Glomerular endothelial cell (primary cell): ENCODE results near the gene IFNL2. TPM values are rescaled to one million over a fixed set of nuclear protein-coding genes. Genes with fewer than 3 reads are reported as not detected.

Experiments
- DNase-seq: peaks from one replicate; pipeline ENCODE4 v3.0.0-alpha.2; 2011; ENCODE audit warnings: low read depth, low spot score; ENCODE audit errors: extremely low read depth
- total RNA-seq: library from RNA; depleted of rRNA; stranded (reverse); fragments of >200 nt; gene quantifications from 2 replicates; pipeline ENCODE4 v1.2.3, GENCODE V29; 2015

The IFNL2 gene
- total RNA-seq, 1 donor from 2014 or later: not detected

DNA sequence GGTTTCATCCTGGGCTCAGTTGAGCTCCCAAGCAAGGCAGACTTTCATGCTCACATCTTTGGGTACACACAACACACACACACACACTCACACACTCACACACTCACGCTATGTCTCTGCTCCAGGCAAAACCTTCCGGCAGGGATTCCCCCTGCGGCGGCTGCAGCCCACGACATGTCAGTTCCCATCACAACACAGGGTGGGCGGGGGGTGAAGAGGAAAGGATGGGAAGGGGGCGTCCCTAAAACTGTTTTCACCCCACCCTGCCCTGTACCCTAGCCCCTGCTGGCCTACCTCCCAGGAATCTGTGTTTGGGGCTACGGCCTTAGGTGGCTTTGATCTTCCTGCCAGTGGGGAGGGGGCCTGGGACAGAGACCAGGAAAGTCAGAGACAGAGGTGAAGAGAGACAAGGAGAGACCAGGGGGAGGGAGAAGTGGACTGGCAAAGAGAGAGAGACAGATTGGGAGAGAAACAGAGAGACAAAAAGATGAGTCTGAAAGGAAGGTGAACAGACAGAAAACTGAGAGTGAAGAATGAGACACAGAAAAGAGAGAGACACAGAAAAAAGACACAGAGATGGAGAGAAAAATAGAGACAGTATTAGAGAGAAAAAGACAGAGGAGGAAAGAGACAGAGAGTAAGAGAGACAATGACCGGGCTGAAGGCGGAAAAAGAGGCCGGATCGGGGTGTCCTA lies 48.6 kb downstream of the IFNL2 start:
- DNase-seq: no peak

DNA sequence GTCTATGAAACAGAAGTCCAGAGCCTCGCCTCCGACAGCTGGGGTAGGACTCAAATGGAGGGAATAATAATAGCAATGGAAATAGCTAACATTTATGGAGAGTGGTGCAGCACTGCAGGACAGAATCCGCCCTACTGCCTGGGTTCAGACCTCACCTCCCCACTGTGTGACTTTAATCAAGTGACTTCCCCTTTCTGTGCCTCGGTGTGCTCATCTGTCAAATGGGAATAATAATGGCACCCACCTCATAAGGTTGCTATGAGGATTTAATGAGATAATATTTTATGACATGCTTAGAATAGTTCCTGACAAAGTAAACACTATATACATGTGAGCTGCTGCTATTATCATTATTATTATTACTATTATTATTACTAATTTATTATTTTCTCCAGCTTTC lies 49.3 kb downstream of the IFNL2 start:
- DNase-seq: no peak

DNA sequence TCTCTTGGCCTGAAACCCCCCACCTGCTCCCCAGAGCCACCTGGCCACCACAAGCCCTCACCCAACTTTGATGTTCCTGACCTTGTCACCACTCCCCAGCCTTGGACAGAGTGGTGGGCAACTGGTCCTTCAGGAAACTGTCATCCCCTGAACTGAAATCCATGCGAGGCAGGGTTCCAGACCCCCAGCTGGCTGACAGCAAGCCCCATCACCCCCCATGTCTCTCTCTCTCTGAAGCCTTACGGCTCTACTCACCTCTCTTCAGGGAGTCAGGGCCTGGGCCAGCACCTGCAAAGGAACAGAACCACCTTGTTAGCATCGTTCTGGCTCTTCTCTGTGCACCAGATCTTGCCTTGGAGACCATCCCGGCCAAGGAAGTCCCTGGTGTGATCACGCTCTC lies 49.9 kb downstream of the IFNL2 start:
- no peak for DNase-seq

DNA sequence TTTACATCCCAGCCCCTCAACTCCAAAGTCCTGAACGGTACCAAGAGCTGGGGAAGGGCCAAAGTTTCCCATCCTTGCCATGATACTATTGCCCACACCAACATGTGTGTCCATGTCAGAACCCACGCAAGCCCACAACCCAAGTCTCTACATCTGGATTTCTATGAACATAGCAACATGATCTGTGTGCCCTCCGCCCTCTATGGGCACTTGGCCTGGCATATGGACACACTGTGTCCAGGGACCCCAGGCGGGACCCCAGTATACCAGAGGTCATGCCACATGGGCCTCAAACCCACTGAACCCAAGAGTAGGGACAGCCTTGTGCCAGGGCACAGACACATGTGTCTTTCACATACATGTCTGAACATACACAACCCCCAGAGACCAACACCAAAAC lies 50.5 kb downstream of the IFNL2 start:
- DNase-seq: no peak

DNA sequence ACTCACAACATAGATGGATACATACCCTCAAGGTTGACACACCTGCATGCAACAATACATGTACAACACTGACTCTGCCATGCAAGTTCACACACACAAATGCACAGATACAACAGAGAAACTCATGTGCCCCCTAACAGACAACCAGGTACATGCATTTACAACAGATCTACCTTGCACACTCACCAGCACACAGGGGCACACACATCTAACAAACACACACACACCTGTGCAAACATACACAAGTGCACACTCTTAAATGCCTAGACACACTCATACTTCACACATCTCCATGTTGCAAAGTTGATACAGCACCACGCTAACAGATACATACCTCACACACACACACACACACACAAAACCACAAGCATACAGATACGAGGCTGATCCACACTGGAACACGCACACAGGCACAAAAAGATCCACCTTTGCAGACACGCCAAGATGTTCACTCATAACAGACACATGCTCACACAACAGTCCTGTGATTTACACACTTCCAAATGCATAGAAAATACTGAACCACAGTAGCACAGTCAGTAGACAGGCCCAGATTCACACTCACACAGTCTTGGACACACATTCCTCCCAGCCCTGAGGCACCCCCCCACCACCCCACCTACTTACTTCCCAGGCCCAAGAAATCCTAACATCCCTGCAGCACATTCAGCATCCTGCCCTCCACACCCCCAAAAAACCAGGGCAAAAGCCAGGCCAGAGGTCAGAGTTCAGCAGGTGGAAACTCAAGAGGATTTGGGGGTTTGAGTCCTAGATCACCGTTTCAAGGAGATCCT lies 51.1 kb downstream of the IFNL2 start:
- no peak for DNase-seq

Other genes starting within 250 kb of the IFNL2 start
- gene FBXO27, start 235.8 kb upstream of the IFNL2 start, total RNA-seq: 6.0 and 15.0 TPM in 2 replicates
- gene ACP7, start 184.0 kb upstream of the IFNL2 start, total RNA-seq: not detected in 2 replicates
- gene PAK4, start 142.6 kb upstream of the IFNL2 start, total RNA-seq: 26.4 and 36.6 TPM in 2 replicates
- not detected in 2 replicates for gene NCCRP1, start 71.4 kb upstream of the IFNL2 start, total RNA-seq
- not detected in 2 replicates for gene SYCN, start 64.1 kb upstream of the IFNL2 start, total RNA-seq
- gene IFNL3, start 23.4 kb upstream of the IFNL2 start, total RNA-seq: not detected in 2 replicates
- gene IFNL4, start 19.5 kb upstream of the IFNL2 start, total RNA-seq: not detected in 2 replicates
- gene IFNL1, start 28.0 kb downstream of the IFNL2 start, total RNA-seq: not detected in 2 replicates
- 0.34 and 1.2 TPM in 2 replicates for gene LRFN1, start 52.5 kb downstream of the IFNL2 start, total RNA-seq
- 92.9 and 104 TPM in 2 replicates for gene GMFG, start 67.6 kb downstream of the IFNL2 start, total RNA-seq
- 61.2 and 89.1 TPM in 2 replicates for gene SAMD4B, start 74.0 kb downstream of the IFNL2 start, total RNA-seq
- gene PAF1, start 122.7 kb downstream of the IFNL2 start, total RNA-seq: 27.4 and 32.1 TPM in 2 replicates
- gene MED29, start 123.0 kb downstream of the IFNL2 start, total RNA-seq: 25.1 and 29.5 TPM in 2 replicates
- gene ZFP36, start 138.5 kb downstream of the IFNL2 start, total RNA-seq: 6.5 and 21.6 TPM in 2 replicates
- 26.4 and 60.0 TPM in 2 replicates for gene PLEKHG2, start 144.3 kb downstream of the IFNL2 start, total RNA-seq
- gene RPS16, start 167.6 kb downstream of the IFNL2 start, total RNA-seq: 802 and 1,288 TPM in 2 replicates
- gene SUPT5H, start 177.2 kb downstream of the IFNL2 start, total RNA-seq: 100 and 104 TPM in 2 replicates
- 64.0 and 64.8 TPM in 2 replicates for gene TIMM50, start 212.4 kb downstream of the IFNL2 start, total RNA-seq
- gene DLL3, start 230.6 kb downstream of the IFNL2 start, total RNA-seq: 0.87 and 2.0 TPM in 2 replicates
- not detected in 2 replicates for gene SELENOV, start 246.7 kb downstream of the IFNL2 start, total RNA-seq